HG03354 (cell line): ENCODE measurements around the gene SFTA2.
"Not testable (repeated sequence)": the region's sequence is repeated elsewhere in the genome, so short reads cannot be mapped to it uniquely, and the experiment has no call there.

ENCODE experiments used
- ATAC-seq: cut with Tn5 transposase; IDR thresholded peaks from one replicate; pipeline ENCODE4 v1.9.1; 2021; ENCODE audit warnings: mild to moderate bottlenecking; ENCODE audit not compliant: unreplicated experiment, poor library complexity, severe bottlenecking

SFTA2 gene

GRCh38 chr6:30945281-30945680 is 13.3 kb upstream of the SFTA2 start:
- ATAC-seq, result no peak

DNA sequence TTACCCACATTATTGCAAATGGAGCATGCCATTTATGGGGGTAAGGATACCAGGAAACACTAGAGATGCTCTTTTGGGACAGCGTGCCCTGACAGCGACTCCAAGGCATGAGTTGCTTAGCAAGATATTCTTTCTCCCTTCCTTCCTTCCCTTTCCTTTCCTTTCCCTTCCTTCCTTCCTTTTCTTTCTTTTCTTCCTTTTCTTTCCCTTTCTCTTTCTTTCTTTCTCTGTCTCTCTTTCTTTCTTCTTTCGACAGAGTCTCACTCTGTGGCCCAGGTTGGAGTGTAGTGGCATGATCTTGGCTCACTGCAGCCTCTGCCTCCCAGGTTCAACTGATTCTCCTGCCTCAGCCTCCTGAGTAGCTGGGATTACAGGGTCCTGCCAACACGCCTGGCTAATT is 12.1 kb upstream of the SFTA2 start:
- no peak for ATAC-seq

GRCh38 chr6:30942338-30943060 is 10.5 kb upstream of the SFTA2 start:
- no peak for ATAC-seq

DNA sequence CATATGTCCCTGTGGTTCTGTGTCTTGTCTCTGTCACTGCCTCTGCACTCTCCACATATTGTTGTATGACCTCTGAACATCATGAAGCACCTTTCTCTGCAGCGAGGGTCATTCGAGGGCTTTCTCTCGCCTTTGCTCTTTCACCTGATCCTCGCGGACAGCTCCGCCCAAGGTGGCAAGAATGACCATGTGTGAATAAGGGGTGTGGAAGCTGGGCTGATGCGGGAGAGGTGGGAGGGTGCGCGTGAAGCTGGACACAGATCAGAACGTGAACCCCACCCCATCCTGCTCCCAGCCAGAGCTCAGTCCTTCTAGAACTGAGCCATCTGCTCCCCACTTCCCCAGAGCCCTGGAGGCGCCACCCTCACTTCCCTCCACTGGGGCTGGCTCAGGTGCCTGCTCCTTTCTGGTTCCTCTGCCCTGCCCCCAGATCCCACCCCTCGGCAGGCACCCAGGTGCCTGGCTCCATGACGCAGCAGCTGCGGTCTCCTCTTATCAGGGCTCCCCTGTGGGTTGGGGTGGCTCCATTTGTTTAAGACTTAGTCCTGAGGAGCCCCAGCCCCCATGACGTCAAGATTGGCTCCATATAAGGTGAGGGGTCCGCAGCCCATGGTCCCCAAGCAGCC is 8.5 kb upstream of the SFTA2 start, which contains the start of gene MUCL3:
MUCL3 (plus strand) TSS at position 613 of the 626 bp plus-strand sequence. CDS start 27 bp downstream, outside the sequence.
- ATAC-seq, result no peak

- ATAC-seq, result no peak
Measured at GRCh38 chr6:30939473-30939872, 7.5 kb upstream of the SFTA2 start.

DNA sequence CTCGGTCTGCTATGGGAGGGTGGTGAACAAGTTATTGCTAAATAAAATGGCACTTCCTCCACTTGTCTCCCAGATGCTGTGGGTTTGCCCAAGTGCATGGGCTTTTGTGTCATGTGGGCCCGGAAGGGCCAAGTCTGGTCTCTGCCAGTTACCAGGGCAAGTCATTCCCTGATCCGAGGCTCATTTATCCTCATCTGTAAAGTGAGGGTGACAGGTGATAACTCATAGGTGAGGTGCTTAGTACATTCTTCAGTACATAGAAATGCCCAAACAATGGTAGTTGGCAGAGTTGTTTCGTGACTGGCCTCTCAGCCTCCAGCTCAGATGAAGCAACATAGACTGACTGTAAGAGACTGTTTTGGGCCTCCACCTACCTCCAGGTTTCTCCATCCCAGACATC is 6.8 kb upstream of the SFTA2 start:
- no peak for ATAC-seq

DNA sequence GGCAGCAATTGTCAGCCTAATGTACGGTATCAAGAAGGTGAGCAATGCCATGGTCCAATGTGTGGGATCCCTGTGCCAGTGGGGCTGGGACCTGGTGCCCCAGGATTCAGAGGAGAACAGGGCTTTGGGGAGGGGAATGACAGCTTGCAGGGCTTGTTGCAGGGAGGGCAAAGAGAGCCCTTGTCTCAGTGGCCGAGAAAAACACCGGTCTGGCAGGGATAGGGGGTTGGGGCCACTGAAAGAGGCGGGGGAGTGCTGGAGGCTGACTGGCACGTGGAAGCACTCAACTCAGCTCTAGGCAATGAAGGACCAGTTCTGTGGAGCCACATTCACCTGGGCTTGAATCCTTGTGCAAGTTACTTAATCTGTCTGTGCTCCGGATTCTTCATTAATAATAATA is 5.3 kb upstream of the SFTA2 start:
- no peak for ATAC-seq

DNA sequence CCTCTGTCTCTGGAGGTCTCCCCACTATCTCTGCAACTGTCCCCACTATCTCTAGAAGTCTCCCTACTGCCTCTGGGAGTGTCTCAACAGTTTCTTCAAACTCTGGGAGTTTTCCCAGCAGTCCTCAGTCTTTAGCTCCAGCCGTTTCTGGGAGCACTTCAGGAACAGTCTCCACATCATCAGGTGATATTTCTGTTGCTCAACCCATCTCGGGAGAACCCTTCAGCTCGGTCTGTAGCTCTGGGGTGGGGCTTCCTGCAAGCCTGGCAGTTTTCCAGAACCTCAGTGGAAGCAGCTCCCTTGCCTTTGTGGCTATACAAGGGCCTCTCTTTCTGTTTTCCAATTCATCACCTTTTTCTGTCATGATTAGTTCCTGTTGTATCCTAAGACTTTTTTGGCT is 3.0 kb upstream of the SFTA2 start:
- no peak for ATAC-seq

DNA sequence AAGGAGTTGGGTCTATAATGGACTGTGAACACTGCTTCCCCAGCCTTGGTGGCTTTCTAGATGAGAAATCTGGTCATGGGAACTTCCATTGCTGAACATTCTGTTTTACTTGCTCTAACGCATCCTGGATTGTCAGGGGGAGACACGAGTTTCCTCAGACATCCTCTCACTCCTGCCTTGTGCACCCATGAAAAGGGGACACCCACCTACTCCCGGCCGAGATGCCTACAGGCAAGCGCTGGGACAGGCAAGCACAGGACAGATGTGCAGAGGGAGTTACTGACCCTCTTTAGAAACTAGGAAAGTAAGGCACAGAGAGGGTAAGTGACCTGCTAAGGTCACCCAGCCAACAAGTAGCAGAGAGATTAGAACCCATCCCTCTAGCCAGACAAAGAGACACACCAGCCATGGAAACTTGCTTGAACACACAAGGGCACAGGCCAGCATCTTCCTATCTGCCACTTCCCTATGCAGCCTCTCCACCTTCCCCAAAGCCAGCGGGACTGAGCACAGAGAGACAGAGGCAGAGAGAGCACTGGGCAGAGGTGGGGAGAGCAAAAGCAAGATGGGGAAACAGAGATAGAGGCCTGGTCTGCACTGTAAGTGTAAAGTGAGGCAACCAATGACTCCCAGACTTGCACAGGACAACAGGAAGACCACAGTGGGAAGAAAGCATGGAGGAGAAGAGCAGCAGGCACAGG is 845 bp upstream of the SFTA2 start:
- no peak for ATAC-seq

DNA sequence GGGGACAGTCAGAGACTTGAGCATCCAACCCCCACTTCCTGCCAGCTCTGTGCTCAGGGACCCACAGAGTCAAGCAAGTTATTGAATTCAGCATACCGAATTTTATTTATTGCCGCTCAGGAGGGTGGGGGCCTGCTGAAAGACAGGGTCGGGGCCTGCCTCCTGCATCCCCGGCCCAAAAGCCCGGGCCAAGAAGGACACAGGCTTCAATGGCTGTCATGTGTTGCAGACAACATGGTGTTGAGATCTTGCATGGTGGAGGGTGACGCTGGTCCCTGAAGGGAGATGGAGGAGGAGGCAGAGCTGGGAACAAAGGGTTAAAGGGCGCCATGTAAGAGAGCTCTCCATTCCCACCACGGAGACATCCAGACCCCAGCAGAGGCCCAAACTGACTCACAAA is 698 bp downstream of the SFTA2 start:
- no peak for ATAC-seq

GRCh38 chr6:30930506-30930905 is 1.5 kb downstream of the SFTA2 start:
- no peak for ATAC-seq

- ATAC-seq, result no peak
Measured at GRCh38 chr6:30928677-30929076, 3.3 kb downstream of the SFTA2 start.

DNA sequence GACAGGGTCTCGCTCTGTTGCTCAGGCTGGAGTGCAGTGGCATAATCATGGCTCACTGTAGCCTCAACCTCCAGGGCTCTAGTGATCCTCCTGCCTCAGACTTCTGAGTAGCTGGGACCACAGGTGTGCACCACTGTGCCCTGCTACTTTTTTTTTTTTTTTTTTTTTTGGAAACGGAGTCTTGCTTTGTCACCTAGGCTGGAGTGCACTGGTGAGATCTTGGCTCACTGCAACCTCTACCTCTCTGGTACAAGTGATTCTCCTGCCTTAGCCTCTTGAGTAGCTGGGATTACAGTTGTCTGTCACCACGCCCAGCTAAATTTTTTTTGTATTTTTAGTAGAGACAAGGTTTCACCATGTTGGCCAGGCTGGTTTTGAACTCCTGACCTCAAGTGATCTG is 4.9 kb downstream of the SFTA2 start:
- ATAC-seq, result not testable (repeated sequence)

DNA sequence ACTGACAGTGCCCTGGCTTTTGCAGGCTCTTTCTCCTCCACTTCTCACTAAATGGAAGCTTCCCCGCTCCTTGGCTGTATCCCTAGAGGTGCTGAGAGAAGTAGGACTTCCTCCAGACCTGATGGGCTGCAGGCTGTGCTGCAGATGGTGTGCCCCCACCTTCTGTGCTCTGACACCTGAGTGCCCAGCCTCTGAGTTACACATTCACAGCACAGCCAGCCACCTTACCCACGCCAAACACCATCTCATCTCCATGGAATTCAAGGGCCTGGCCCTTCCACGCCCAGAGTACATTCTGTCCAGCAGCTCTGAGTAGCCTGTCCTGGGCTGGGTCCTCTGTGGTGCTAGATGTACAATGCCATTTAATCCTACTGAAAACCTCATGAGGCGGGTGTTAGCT is 5.3 kb downstream of the SFTA2 start:
- ATAC-seq, result no peak

DNA sequence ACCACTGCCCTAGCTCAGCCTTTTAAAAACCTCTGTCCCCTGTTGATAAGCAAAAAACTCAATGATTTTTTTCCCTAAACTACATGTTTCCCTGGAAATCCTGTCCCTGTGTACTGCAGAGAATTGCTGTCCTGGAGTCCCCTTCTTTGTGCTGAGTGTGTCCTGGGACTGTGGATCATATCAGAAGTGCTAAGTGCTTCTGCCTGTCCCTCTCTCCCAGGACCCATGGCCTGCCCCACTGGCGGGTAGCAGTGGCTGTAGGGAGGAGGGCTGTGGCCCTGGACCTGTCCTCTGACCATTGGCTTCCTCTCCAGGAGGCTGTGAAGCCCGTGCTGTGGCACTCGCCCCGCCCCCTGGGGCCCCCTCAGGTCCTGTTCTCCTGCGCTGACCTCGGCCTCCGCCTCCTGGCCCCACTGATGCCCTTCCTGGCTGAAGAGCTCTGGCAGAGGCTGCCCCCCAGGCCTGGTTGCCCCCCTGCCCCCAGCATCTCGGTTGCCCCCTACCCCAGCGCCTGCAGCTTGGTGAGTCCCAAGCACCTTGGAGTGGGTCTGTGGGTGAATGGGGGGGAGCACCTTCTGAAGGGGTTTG is 7.8 kb downstream of the SFTA2 start:
- ATAC-seq, result not testable (repeated sequence)

- ATAC-seq, result no peak
Measured at GRCh38 chr6:30922447-30922852, 9.5 kb downstream of the SFTA2 start.

- no peak for ATAC-seq
Measured at GRCh38 chr6:30918670-30919069, 13.3 kb downstream of the SFTA2 start.

- no peak for ATAC-seq
Measured at GRCh38 chr6:30917487-30917886, 14.5 kb downstream of the SFTA2 start.

- ATAC-seq, result no peak
Measured at GRCh38 chr6:30917041-30917440, 14.9 kb downstream of the SFTA2 start.

GRCh38 chr6:30915591-30915946 is 16.4 kb downstream of the SFTA2 start:
- ATAC-seq, result no peak
